ENCODE results near the gene SHISA4.

Gene SHISA4

GRCh38 chr1:201882665-201883132 is 6.0 kb upstream of the SHISA4 start:
- no peak for DNase-seq

GRCh38 chr1:201883266-201883665 is 5.4 kb upstream of the SHISA4 start:
- DNase-seq, result no peak

GRCh38 chr1:201883786-201884185 is 4.9 kb upstream of the SHISA4 start:
- no peak for DNase-seq

GRCh38 chr1:201884425-201884824 is 4.3 kb upstream of the SHISA4 start:
- DNase-seq, result no peak

- DNase-seq, result no peak
These were observed 3.1 kb upstream of the SHISA4 start for GRCh38 chr1:201885531-201886075.

- DNase-seq, result no peak
These were observed 2.4 kb upstream of the SHISA4 start for GRCh38 chr1:201886103-201886885.

- no peak for DNase-seq
These were observed 1.4 kb upstream of the SHISA4 start for GRCh38 chr1:201887116-201887866.

GRCh38 chr1:201889090-201889968 is 631 bp downstream of the SHISA4 start:
- no peak for DNase-seq

GRCh38 chr1:201890223-201890622 is 1.5 kb downstream of the SHISA4 start:
- no peak for DNase-seq

- no peak for DNase-seq
These were observed 2.2 kb downstream of the SHISA4 start for GRCh38 chr1:201890806-201891450.

GRCh38 chr1:201891451-201892045 is 2.9 kb downstream of the SHISA4 start:
- DNase-seq, result no peak

- DNase-seq, result no peak
These were observed 3.5 kb downstream of the SHISA4 start for GRCh38 chr1:201892211-201892610.

- no peak for DNase-seq
These were observed 4.7 kb downstream of the SHISA4 start for GRCh38 chr1:201893431-201893830.

GRCh38 chr1:201894343-201895119 is 5.8 kb downstream of the SHISA4 start:
- no peak for DNase-seq

GRCh38 chr1:201895120-201895665 is 6.5 kb downstream of the SHISA4 start:
- no peak for DNase-seq

- peak; percentile 93 for DNase-seq
These were observed 7.5 kb downstream of the SHISA4 start for GRCh38 chr1:201895913-201896807.

- no peak for DNase-seq
These were observed 8.3 kb downstream of the SHISA4 start for GRCh38 chr1:201896951-201897391.

GRCh38 chr1:201898240-201898894 is 9.7 kb downstream of the SHISA4 start:
- DNase-seq, result no peak

GRCh38 chr1:201898992-201899391 is 10.3 kb downstream of the SHISA4 start:
- no peak for DNase-seq

Data from activated CD4-positive, alpha-beta T cell treated with anti-CD3 and anti-CD28 coated beads for 48 hours (primary cell).